H9 (cell line): Measurements from ENCODE around the gene CFAP99. TPM values are rescaled to one million over a fixed set of nuclear protein-coding genes. Genes with fewer than 3 reads are reported as not detected.

Experiments used
- DNase-seq: peaks from one replicate; pipeline ENCODE4 v3.0.0-alpha.2; 2017
- H2AFZ ChIP-seq: one replicate; pipeline ENCODE4 v1.6.1; 2013; ENCODE audit warnings: mild to moderate bottlenecking, low read length, control low read depth, moderate library complexity
- H2AK5ac ChIP-seq: 2 replicates; pipeline ENCODE4 v1.6.1; 2013; ENCODE audit warnings: low read length, control low read depth, mixed read lengths; ENCODE audit not compliant: insufficient read length
- H2BK120ac ChIP-seq: one replicate; pipeline ENCODE4 v1.6.1; 2013; ENCODE audit warnings: low read depth, mild to moderate bottlenecking, low read length, control low read depth, inconsistent platforms; ENCODE audit not compliant: poor library complexity, severe bottlenecking
- H2BK12ac ChIP-seq: 2 replicates; pipeline ENCODE4 v1.6.1; 2013; ENCODE audit warnings: low read length, control low read depth, mixed read lengths, low read depth; ENCODE audit not compliant: insufficient read length
- H2BK15ac ChIP-seq: 2 replicates; pipeline ENCODE4 v1.6.1; 2013; ENCODE audit warnings: low read depth, low read length, control low read depth
- H2BK20ac ChIP-seq: one replicate; pipeline ENCODE4 v1.6.1; 2013; ENCODE audit warnings: low read depth, mild to moderate bottlenecking, low read length, control low read depth, inconsistent platforms; ENCODE audit not compliant: poor library complexity, severe bottlenecking
- H2BK5ac ChIP-seq: 2 replicates; pipeline ENCODE4 v1.6.1; 2013; ENCODE audit warnings: low read length, control low read depth, mixed read lengths; ENCODE audit not compliant: insufficient read length
- H3K14ac ChIP-seq: 2 replicates; pipeline ENCODE4 v1.6.1; 2013; ENCODE audit warnings: low read length, control low read depth; ENCODE audit not compliant: insufficient read depth
- H3K18ac ChIP-seq: 2 replicates; pipeline ENCODE4 v1.6.1; 2013; ENCODE audit warnings: low read depth, mild to moderate bottlenecking, mixed read lengths, low read length, control low read depth; ENCODE audit not compliant: insufficient read length
- H3K23ac ChIP-seq: 2 replicates; pipeline ENCODE4 v1.6.1; 2013; ENCODE audit warnings: low read length, control low read depth, mixed read lengths, low read depth; ENCODE audit not compliant: insufficient read length
- H3K23me2 ChIP-seq: 2 replicates; pipeline ENCODE4 v1.6.1; 2013; ENCODE audit warnings: low read depth, mild to moderate bottlenecking, mixed read lengths, low read length, control low read depth; ENCODE audit not compliant: insufficient read length, poor library complexity, severe bottlenecking
- H3K27ac ChIP-seq: 2 replicates; pipeline ENCODE4 v1.5.1; 2013; ENCODE audit warnings: low read length, control low read depth, mixed read lengths, low read depth; ENCODE audit not compliant: insufficient read length
- H3K27me3 ChIP-seq: 2 replicates; pipeline ENCODE4 v1.6.1; 2013; ENCODE audit warnings: low read length, control low read depth, inconsistent platforms; ENCODE audit not compliant: insufficient read depth
- H3K4ac ChIP-seq: 2 replicates; pipeline ENCODE4 v1.6.1; 2013; ENCODE audit warnings: low read depth, mild to moderate bottlenecking, control low read depth, inconsistent platforms, low read length, moderate library complexity
- H3K4me1 ChIP-seq: 2 replicates; pipeline ENCODE4 v1.6.1; 2013; ENCODE audit warnings: low read length, control low read depth, inconsistent platforms; ENCODE audit not compliant: insufficient read depth
- H3K4me2 ChIP-seq: 2 replicates; pipeline ENCODE4 v1.6.1; 2013; ENCODE audit warnings: low read length, control low read depth, mixed read lengths; ENCODE audit not compliant: insufficient read length, insufficient read depth
- H3K56ac ChIP-seq: 2 replicates; pipeline ENCODE4 v1.6.1; 2013; ENCODE audit warnings: low read depth, mild to moderate bottlenecking, mixed read lengths, low read length, control low read depth; ENCODE audit not compliant: insufficient read length
- H3K79me1 ChIP-seq: 2 replicates; pipeline ENCODE4 v1.6.1; 2013; ENCODE audit warnings: low read depth, mild to moderate bottlenecking, moderate library complexity, low read length, control low read depth, inconsistent platforms; ENCODE audit not compliant: insufficient read depth, poor library complexity, severe bottlenecking
- H3K79me2 ChIP-seq: 2 replicates; pipeline ENCODE4 v1.6.1; 2013; ENCODE audit warnings: low read length, control low read depth, inconsistent platforms; ENCODE audit not compliant: insufficient read depth
- H3K9ac ChIP-seq: 2 replicates; pipeline ENCODE4 v1.6.1; 2013; ENCODE audit warnings: low read length, control low read depth, mixed read lengths; ENCODE audit not compliant: insufficient read length; ENCODE audit errors: extremely low read depth
- H3K9me3 ChIP-seq: one replicate; pipeline ENCODE4 v1.6.1; 2013; ENCODE audit warnings: low read depth, low read length, inconsistent platforms; ENCODE audit not compliant: control insufficient read depth
- H3T11ph ChIP-seq: one replicate; pipeline ENCODE4 v1.6.1; 2013; ENCODE audit warnings: mild to moderate bottlenecking, low read length, control low read depth, inconsistent platforms
- H4K20me1 ChIP-seq: one replicate; pipeline ENCODE4 v1.6.1; 2013; ENCODE audit not compliant: control insufficient read depth, insufficient read length, insufficient read depth
- H4K5ac ChIP-seq: 2 replicates; pipeline ENCODE4 v1.6.1; 2013; ENCODE audit warnings: low read depth, mild to moderate bottlenecking, mixed read lengths, low read length, control low read depth; ENCODE audit not compliant: insufficient read length
- H4K8ac ChIP-seq: replicated peaks from 2 replicates; pipeline ENCODE4 v1.6.1; 2013; ENCODE audit warnings: low read length, control low read depth, mixed read lengths, low read depth; ENCODE audit not compliant: insufficient read length
- H4K91ac ChIP-seq: 2 replicates; pipeline ENCODE4 v1.6.1; 2013; ENCODE audit warnings: low read depth, mild to moderate bottlenecking, moderate library complexity, mixed read lengths, low read length, control low read depth; ENCODE audit not compliant: insufficient read length
- H3K27ac Mint-ChIP-seq, 3 experiments: 2 replicates in 2 of 3; 3 replicates in 1 of 3; pipeline ENCODE4 v1.8.0; 2020 to 2021; ENCODE audit warnings: mixed read lengths in 3 of 3, mild to moderate bottlenecking in 1 of 3, moderate library complexity in 1 of 3
- H3K27me3 Mint-ChIP-seq: 2 replicates; pipeline ENCODE4 v1.8.0; 2021; ENCODE audit warnings: low read depth, mild to moderate bottlenecking, moderate library complexity, mixed read lengths
- H3K36me3 Mint-ChIP-seq, 3 experiments: 2 replicates in 2 of 3; 3 replicates in 1 of 3; pipeline ENCODE4 v1.8.0; 2020 to 2021; ENCODE audit warnings: low read depth in 3 of 3, mixed read lengths in 3 of 3; ENCODE audit not compliant: insufficient read depth in 1 of 3
- H3K4me1 Mint-ChIP-seq, 2 experiments: 2 replicates each; pipeline ENCODE4 v1.8.0; 2020; ENCODE audit warnings: mixed read lengths in 2 of 2
- H3K4me3 Mint-ChIP-seq, 2 experiments: 2 replicates in 1 of 2; 3 replicates in 1 of 2; pipeline ENCODE4 v1.8.0; 2020 to 2021; ENCODE audit warnings: mild to moderate bottlenecking in 2 of 2, mixed read lengths in 2 of 2, moderate library complexity in 1 of 2
- H3K9me3 Mint-ChIP-seq, 2 experiments: 2 replicates in 1 of 2; 3 replicates in 1 of 2; pipeline ENCODE4 v1.8.0; 2020; ENCODE audit warnings: mild to moderate bottlenecking in 2 of 2, mixed read lengths in 2 of 2, moderate library complexity in 1 of 2
- CTCF ChIP-seq: fragments of 200-600 bp; sonication (generic); conservative IDR thresholded peaks from 3 replicates; pipeline ENCODE4 v1.8.0; 2021; ENCODE audit warnings: antibody characterized with exemption, mild to moderate bottlenecking
- WGBS: extraction: QIAGEN DNeasy Blood & Tissue Kit; methylation state at CpG from one replicate; pipeline ENCODE4 v1.1.7; 2013; ENCODE audit warnings: missing lambda C conversion rate, low lambda C conversion rate, mixed read lengths; ENCODE audit not compliant: insufficient read length; ENCODE audit errors: extremely low coverage; 5-methylcytosine and 5-hydroxymethylcytosine counted together
- total RNA-seq: library from RNA; stranded (reverse); gene quantifications from 2 replicates; pipeline ENCODE4 v1.2.1, GENCODE V29; 2021

The CFAP99 gene
- total RNA-seq, 1 experiment from 2014 or later = 0.35 TPM

- Histone ChIP-seq H3K56ac (no peak overlapping the region), H2BK20ac (no peak overlapping the region), H3K18ac (no peak overlapping the region), H2AK5ac (no peak overlapping the region), H3K4me1 (peaks cover 12% of the 10 kb centered on the region; the same call in 1 of the 2 replicates), H2BK120ac (no peak overlapping the region), H2AFZ (no peak overlapping the region), H3K23me2 (peaks cover 5% of the 10 kb centered on the region), H3K9me3 (no peaks in the 10 kb centered on the region), H3K9ac (no peak overlapping the region), H2BK12ac (no peak overlapping the region), H2BK15ac (no peak overlapping the region), H3T11ph (no peak overlapping the region), H3K27ac (no peak overlapping the region), H3K23ac (no peak overlapping the region), H2BK5ac (no peak overlapping the region), H3K14ac (0 out of 2 replicates have a peak overlapping the region, but pooled peaks have one; percentile 16), H4K91ac (no peak overlapping the region), H3K79me2 (no peaks in the 10 kb centered on the region), H3K27me3 (no peaks in the 10 kb centered on the region), H4K20me1 (peaks cover 2% of the 10 kb centered on the region), H4K5ac (no peak overlapping the region), H3K4me2 (peak overlapping the region; percentile 48), H3K79me1 (no peaks in the 10 kb centered on the region), H3K4ac (no peak overlapping the region), H4K8ac (no peak overlapping the region)
- H3K4me3 Mint-ChIP-seq = peak overlapping the region; percentile 51 to 72
- peaks cover 42 to 55% of the 10 kb centered on the region in 2 experiments for H3K4me1 Mint-ChIP-seq
- H3K36me3 Mint-ChIP-seq = no peaks in the 10 kb centered on the region
- DNase-seq = peak; percentile 83
- H3K9me3 Mint-ChIP-seq = no peaks in the 10 kb centered on the region; a peak in 1 of 5 replicates
- WGBS = no CpG with 5 or more reads among the region's 28 CpGs
- H3K27ac Mint-ChIP-seq = peak overlapping the region in 2 of 3 experiments; percentile 78 to 80; a peak in 4 of 7 replicates
- peaks cover 19% of the 10 kb centered on the region for H3K27me3 Mint-ChIP-seq
- TF ChIP-seq CTCF = no peak
These were observed 25.1 kb upstream of the CFAP99 start for GRCh38 chr4:2393353-2394270.
